HG03571 (cell line): ENCODE results near the gene PAX8.
"Not testable (repeated sequence)": the region's sequence is repeated elsewhere in the genome, so short reads cannot be mapped to it uniquely, and the experiment has no call there.

Experiments used
- ATAC-seq: cut with Tn5 transposase; IDR thresholded peaks from one replicate; pipeline ENCODE4 v1.9.1; 2021; ENCODE audit not compliant: unreplicated experiment

Gene PAX8

GRCh38 chr2:113278742-113279139, at the start of gene PAX8:
TSS of gene PAX8 (minus strand) at chr2:113278921. CDS start at chr2:113278394, 527 bp downstream.
- no peak for ATAC-seq

GRCh38 chr2:113328043-113328442, 49.3 kb upstream of the PAX8 start:
- no peak for ATAC-seq

- ATAC-seq: not testable (repeated sequence)
These were observed 46.5 kb upstream of the PAX8 start for GRCh38 chr2:113325161-113325731.

- ATAC-seq: no peak
These were observed 46.0 kb upstream of the PAX8 start for GRCh38 chr2:113324684-113325160.

- ATAC-seq: not testable (repeated sequence)
These were observed 44.4 kb upstream of the PAX8 start for GRCh38 chr2:113323129-113323528.

GRCh38 chr2:113320106-113320505, 41.4 kb upstream of the PAX8 start:
- ATAC-seq: not testable (repeated sequence)

GRCh38 chr2:113318941-113319340, 40.2 kb upstream of the PAX8 start:
- not testable (repeated sequence) for ATAC-seq

- no peak for ATAC-seq
These were observed 37.4 kb upstream of the PAX8 start for GRCh38 chr2:113316085-113316484.

- ATAC-seq: not testable (repeated sequence)
These were observed 35.9 kb upstream of the PAX8 start for GRCh38 chr2:113314663-113315062.

- ATAC-seq: not testable (repeated sequence)
These were observed 35.5 kb upstream of the PAX8 start for GRCh38 chr2:113314176-113314575.

GRCh38 chr2:113311781-113312180, 33.1 kb upstream of the PAX8 start:
- ATAC-seq: not testable (repeated sequence)

GRCh38 chr2:113311191-113311590, 32.5 kb upstream of the PAX8 start:
- ATAC-seq: not testable (repeated sequence)

- no peak for ATAC-seq
These were observed 31.1 kb upstream of the PAX8 start for GRCh38 chr2:113309655-113310387.

- ATAC-seq: not testable (repeated sequence)
These were observed 30.1 kb upstream of the PAX8 start for GRCh38 chr2:113308784-113309183.

GRCh38 chr2:113306207-113306606, 27.5 kb upstream of the PAX8 start:
- not testable (repeated sequence) for ATAC-seq

GRCh38 chr2:113305749-113306148, 27.0 kb upstream of the PAX8 start:
- not testable (repeated sequence) for ATAC-seq

GRCh38 chr2:113305146-113305545, 26.4 kb upstream of the PAX8 start:
- no peak for ATAC-seq

GRCh38 chr2:113304702-113305101, 26.0 kb upstream of the PAX8 start:
- ATAC-seq: no peak

GRCh38 chr2:113302216-113302980, 23.7 kb upstream of the PAX8 start:
- not testable (repeated sequence) for ATAC-seq

- no peak for ATAC-seq
These were observed 21.6 kb upstream of the PAX8 start for GRCh38 chr2:113300281-113300680.

GRCh38 chr2:113298176-113298575, 19.5 kb upstream of the PAX8 start:
- no peak for ATAC-seq

- ATAC-seq: not testable (repeated sequence)
These were observed 18.9 kb upstream of the PAX8 start for GRCh38 chr2:113297590-113297989.
